ENCODE data around the gene SSH3. TPM values are rescaled to one million over a fixed set of nuclear protein-coding genes. Genes with fewer than 3 reads are reported as not detected.

The SSH3 gene
- total RNA-seq, 4 donors from 2014 or later: 7.7 to 48.8 (median 19.1) TPM

GRCh38 chr11:67311051-67311555 lies 7.8 kb downstream of the SSH3 start:
- H3K27ac ChIP-seq: no peak overlapping the region
- no peak overlapping the region for H3K4me3 ChIP-seq
- H3K9me3 ChIP-seq: no peaks in the 10 kb centered on the region
- H3K36me3 ChIP-seq: no peaks in the 10 kb centered on the region
- H3K27me3 ChIP-seq: no peaks in the 10 kb centered on the region
- DNase-seq: no peak
- no peak for TF ChIP-seq POLR2A (IDR thresholded peaks at IDR 0.05)
- no peak for TF ChIP-seq CTCF (IDR thresholded peaks at IDR 0.05)
- H3K4me1 ChIP-seq: no peaks in the 10 kb centered on the region
- intact Hi-C loops (cut with DNase I; ENCODE audit: low total_unique reads): no loop called here

- DNase-seq: no peak
- Histone ChIP-seq H3K27ac (no peak overlapping the region), H3K9me3 (no peaks in the 10 kb centered on the region), H3K4me1 (no peaks in the 10 kb centered on the region), H3K36me3 (no peaks in the 10 kb centered on the region), H3K27me3 (no peaks in the 10 kb centered on the region), H3K4me3 (no peak overlapping the region)
- intact Hi-C loops (cut with DNase I; ENCODE audit: low total_unique reads): no loop called here
- TF ChIP-seq CTCF (IDR thresholded peaks at IDR 0.05): no peak
- no peak for TF ChIP-seq POLR2A (IDR thresholded peaks at IDR 0.05)
Measured at GRCh38 chr11:67311556-67312082, 8.3 kb downstream of the SSH3 start.

GRCh38 chr11:67312187-67313021 lies 9.1 kb downstream of the SSH3 start:
- intact Hi-C loops (cut with DNase I; ENCODE audit: low total_unique reads): no loop called here
- H3K4me3 ChIP-seq: no peak overlapping the region
- no peak for DNase-seq
- TF ChIP-seq POLR2A (IDR thresholded peaks at IDR 0.05) (no peak), CTCF (IDR thresholded peaks at IDR 0.05) (no peak)
- no peaks in the 10 kb centered on the region for H3K4me1 ChIP-seq
- no peaks in the 10 kb centered on the region for H3K9me3 ChIP-seq
- no peak overlapping the region for H3K27ac ChIP-seq
- no peaks in the 10 kb centered on the region for H3K27me3 ChIP-seq
- H3K36me3 ChIP-seq: no peaks in the 10 kb centered on the region

GRCh38 chr11:67313125-67313890 lies 10.0 kb downstream of the SSH3 start:
- H3K27me3 ChIP-seq: no peaks in the 10 kb centered on the region
- no peaks in the 10 kb centered on the region for H3K4me1 ChIP-seq
- intact Hi-C loops (cut with DNase I; ENCODE audit: low total_unique reads): no loop called here
- no peaks in the 10 kb centered on the region for H3K9me3 ChIP-seq
- DNase-seq: no peak
- no peak for TF ChIP-seq POLR2A (IDR thresholded peaks at IDR 0.05)
- no peak for TF ChIP-seq CTCF (IDR thresholded peaks at IDR 0.05)
- H3K27ac ChIP-seq: no peak overlapping the region
- no peaks in the 10 kb centered on the region for H3K36me3 ChIP-seq
- no peak overlapping the region for H3K4me3 ChIP-seq
